ENCODE data around the gene WWOX. TPM values are rescaled to one million over a fixed set of nuclear protein-coding genes. Genes with fewer than 3 reads are reported as not detected.

WWOX gene
- total and polyA plus RNA-seq, 2 of the 4 experiments (the other 2 are of a cell fraction) = 2.7 to 5.4 TPM

- Histone ChIP-seq H2BK15ac (ENCODE audit: low read depth, low read length) (no peak overlapping the region), H3K27me3 (ENCODE audit: control insufficient read depth, insufficient read depth, low read length) (no peaks in the 10 kb centered on the region), H4K5ac (ENCODE audit: low read depth, low read length) (no peak overlapping the region), H3K18ac (ENCODE audit: low read depth, low read length) (no peak overlapping the region), H4K20me1 (ENCODE audit: insufficient read depth, low read length) (no peaks in the 10 kb centered on the region), H3K9ac (ENCODE audit: low read depth, low read length) (no peak overlapping the region), H3K56ac (ENCODE audit: extremely low read depth, insufficient read depth, low read length) (no peak overlapping the region), H3K27ac (ENCODE audit: insufficient read depth, low read length) (no peak overlapping the region), H3K36me3 (ENCODE audit: control insufficient read depth, insufficient read depth, low read length) (no peaks in the 10 kb centered on the region), H3K9me1 (ENCODE audit: insufficient read depth, low read length) (no peaks in the 10 kb centered on the region), H3K4me2 (ENCODE audit: low read depth, low read length) (no peak overlapping the region), H3K23ac (ENCODE audit: low read depth, low read length) (no peak overlapping the region), H3K14ac (replicated peaks; ENCODE audit: low read depth, low read length) (no peak overlapping the region), H2AK5ac (ENCODE audit: low read depth, low read length) (no peak overlapping the region), H3K4me1 (ENCODE audit: control insufficient read depth, insufficient read depth, low read length) (no peaks in the 10 kb centered on the region), H3K9me3 (ENCODE audit: control insufficient read depth, insufficient read depth, low read length) (peaks cover 29% of the 10 kb centered on the region), H4K91ac (ENCODE audit: insufficient read depth, low read depth, low read length) (no peak overlapping the region), H3K4me3 (ENCODE audit: insufficient read depth, low read depth, low read length) (no peak overlapping the region), H2AFZ (replicated peaks; ENCODE audit: low read length, poor library complexity) (no peak overlapping the region), H3K79me1 (ENCODE audit: low read depth in 1 of 2, low read length in 2 of 2) (no peaks in the 10 kb centered on the region), H4K8ac (ENCODE audit: low read depth in 2 of 2, low read length in 2 of 2) (no peak overlapping the region), H2BK120ac (ENCODE audit: low read depth, low read length) (no peak overlapping the region), H2BK20ac (ENCODE audit: low read depth, low read length) (no peak overlapping the region), H2AK9ac (replicated peaks; ENCODE audit: low read depth, low read length, poor library complexity) (no peak overlapping the region), H3K4ac (ENCODE audit: low read depth, low read length) (no peak overlapping the region), H2BK5ac (ENCODE audit: low read depth, low read length, poor library complexity, severe bottlenecking) (no peak overlapping the region)
- WGBS, 2 experiments (ENCODE audit: extremely low coverage in 2 of 2, insufficient read length in 1 of 2) = no CpG with 5 or more reads among the region's 5 CpGs
- DNase-seq (no peak), ATAC-seq (ENCODE audit: low read depth) (no peak)
- no TSS peak for BruUV-seq (replicated peaks)
- ChIA-PET CTCF (no interaction called here), POLR2A (ENCODE audit: unreplicated experiment) (no interaction called here)
- intact Hi-C loops (cut with micrococcal nuclease) (no loop called here), in situ Hi-C loops (cut with MboI; ENCODE audit: low sequenced_read_pairs) (no loop called here), dilution Hi-C loops (cut with HindIII; ENCODE audit: low sequenced_read_pairs, unreplicated experiment) (no loop called here)
- TF ChIP-seq FOS (IDR thresholded peaks at IDR 0.05; ENCODE audit: low read depth, low read length) (no peak), POLR2A (IDR thresholded peaks at IDR 0.05; ENCODE audit: low read depth, low read length) (no peak), RAD21 (IDR thresholded peaks at IDR 0.05; ENCODE audit: low read length) (no peak), BHLHE40 (IDR thresholded peaks at IDR 0.05; ENCODE audit: low read depth, low read length) (no peak), RFX5 (IDR thresholded peaks at IDR 0.05; ENCODE audit: low read depth, low read length) (no peak), USF2 (IDR thresholded peaks at IDR 0.05; ENCODE audit: low read depth, low read length) (no peak), CTCF (conservative IDR thresholded peaks at IDR 0.05; ENCODE audit: low read depth, low read length) (no peak), MAZ (IDR thresholded peaks at IDR 0.05; ENCODE audit: borderline replicate concordance, low read depth, low read length) (no peak), ELK1 (IDR thresholded peaks at IDR 0.05; ENCODE audit: borderline replicate concordance, low read depth, low read length) (no peak), MXI1 (IDR thresholded peaks at IDR 0.05; ENCODE audit: borderline replicate concordance, low read depth, low read length) (no peak), CHD1 (IDR thresholded peaks at IDR 0.05; ENCODE audit: low read depth, low read length) (no peak), NFE2L2 (IDR thresholded peaks at IDR 0.05; ENCODE audit: low read depth, low read length) (no peak), RCOR1 (IDR thresholded peaks at IDR 0.05; ENCODE audit: insufficient replicate concordance, low read length) (no peak), SMC3 (IDR thresholded peaks at IDR 0.05; ENCODE audit: low read depth, low read length) (no peak), CEBPB (IDR thresholded peaks at IDR 0.05; ENCODE audit: low read depth, low read length) (no peak), MAFK (IDR thresholded peaks at IDR 0.05; ENCODE audit: low read depth, low read length) (no peak)
These were observed 467.1 kb downstream of the WWOX start for GRCh38 chr16:78566397-78567073.
